Right kidney (tissue), 1 donor: Measurements from ENCODE around the gene AIDA.
A peak's percentile ranks its signal among the peaks of the same experiment; 100 is the strongest.
"Not testable (repeated sequence)": the region's sequence is repeated elsewhere in the genome, so short reads cannot be mapped to it uniquely, and the experiment has no call there.

Source experiments
- DNase-seq: peaks from one replicate; pipeline ENCODE4 v3.0.0-alpha.2; 2016

Gene AIDA

DNA sequence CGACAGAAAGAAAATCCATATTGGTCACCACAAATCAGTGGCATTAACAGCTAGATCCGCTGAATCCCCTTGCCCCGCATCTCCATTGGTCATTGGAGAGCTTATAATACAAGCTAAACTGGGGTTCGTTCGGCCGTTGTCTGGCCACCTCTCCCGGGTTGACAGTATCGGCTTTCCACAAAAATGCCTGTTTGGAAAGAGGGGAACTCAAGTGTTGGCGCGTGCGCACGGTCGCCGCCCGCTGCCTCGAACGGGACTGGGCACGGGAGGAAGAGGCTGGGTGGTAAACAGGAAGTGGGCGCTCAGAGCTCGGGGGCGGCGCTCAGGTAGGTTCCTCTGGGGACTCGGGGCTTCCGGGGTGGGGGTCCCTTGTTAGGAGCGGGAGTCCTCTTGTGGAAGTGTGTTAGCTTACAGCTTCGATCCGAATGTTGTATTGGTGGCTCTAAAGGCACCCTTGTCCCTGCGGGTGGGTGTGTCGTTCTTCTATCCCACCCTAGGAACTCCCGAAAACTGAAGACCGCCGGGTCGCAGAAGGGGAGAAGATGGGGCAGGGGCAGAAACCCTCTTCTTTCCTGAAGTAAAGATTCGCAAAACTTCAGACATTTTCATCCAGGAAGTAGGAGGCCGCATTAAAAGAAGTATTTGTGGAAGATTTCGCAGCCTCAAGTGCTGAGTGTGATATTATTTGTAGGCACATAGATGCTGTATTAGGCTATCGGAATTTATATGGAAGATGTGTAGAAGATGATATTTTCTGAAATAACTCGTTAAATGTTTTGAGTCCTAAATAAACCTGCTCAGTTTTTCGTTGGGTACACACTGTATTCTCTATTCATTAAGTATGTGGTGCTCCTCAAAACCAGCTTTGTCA, 1.0 kb upstream of the AIDA start:
- DNase-seq, result no peak

DNA sequence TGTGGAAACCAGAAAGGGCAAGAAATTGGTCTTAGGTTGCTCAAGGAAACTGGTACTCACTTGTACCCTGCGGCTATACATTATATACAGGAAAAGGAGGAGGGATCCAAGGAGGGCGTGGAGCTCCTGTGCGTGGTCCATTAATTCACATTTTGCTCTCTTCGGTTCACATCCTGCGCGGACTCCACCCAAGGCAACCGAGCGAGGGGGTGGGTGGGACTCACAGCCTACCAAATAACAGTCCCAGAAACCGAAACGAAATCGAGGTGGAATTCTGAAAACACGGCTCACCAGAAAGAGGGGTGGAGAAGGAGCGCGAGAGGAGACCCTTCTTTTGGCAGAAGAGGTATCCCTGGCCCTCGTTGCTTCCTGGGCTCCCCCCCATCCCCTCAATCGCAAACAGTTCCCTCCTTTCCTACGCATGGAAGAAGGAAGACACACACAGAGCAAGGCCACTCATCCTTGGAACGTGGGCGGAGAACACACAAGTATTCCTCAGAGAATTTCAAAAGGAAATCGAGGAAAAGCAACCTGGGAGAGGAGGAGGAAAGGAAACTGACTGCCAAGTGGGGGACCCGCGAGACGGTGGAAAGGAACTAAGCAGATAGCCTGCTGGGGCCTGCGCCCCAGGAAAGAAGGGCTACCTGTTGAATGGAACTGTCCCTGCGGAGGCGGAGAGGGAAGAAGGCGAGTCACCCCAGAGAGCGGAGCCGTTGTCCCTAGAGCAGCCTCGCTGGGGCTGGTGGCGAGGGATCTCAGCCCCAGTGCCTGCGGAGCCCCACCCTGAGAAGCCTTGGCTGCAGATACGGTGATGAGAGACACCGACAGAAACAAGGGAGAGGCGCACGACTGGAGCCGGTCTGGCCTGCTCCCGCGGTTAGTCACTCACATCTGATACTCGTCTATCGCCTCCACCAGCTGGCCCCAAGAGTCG, 705 bp downstream of the AIDA start:
- peak; percentile 82 for DNase-seq

DNA sequence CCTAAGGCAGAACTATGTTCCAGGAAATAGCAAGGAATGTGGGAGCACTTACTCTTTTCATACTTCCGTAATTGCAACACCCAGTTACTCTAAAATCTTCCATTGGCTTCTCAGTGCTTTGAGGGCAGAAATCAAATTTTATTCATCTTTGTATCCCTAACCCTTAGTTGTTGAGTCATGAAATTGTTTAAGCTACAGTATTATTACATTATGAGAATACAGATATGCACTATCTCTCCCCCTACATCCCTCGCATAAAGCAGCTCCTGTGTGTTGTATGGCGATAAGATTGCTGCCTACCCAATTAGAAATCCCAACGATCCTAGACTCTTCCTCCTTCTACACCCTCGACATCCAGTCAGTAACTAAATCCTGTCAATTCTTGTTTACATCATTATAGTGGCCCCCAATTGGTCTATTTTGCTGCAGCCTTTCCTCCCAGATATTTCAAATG, 2.6 kb downstream of the AIDA start:
- no peak for DNase-seq

DNA sequence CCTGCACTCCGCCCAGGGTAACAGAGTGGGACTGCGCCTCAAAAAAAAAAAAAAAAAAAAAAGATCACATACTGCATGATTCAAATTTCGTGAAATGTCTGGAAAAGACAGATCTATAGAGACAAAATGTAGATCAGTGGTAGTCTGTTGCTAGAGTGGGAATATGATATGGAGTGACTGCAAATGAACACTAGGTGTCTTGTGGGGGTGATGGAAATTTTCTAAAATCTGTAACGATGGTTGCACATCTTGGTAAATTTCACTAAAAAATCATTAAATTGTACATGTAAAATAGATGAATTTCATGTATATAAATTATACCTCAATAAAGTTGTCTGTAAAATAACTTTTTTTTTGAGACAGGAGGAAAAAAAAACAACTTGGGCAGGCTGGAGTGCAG, 5.5 kb downstream of the AIDA start:
- no peak for DNase-seq

DNA sequence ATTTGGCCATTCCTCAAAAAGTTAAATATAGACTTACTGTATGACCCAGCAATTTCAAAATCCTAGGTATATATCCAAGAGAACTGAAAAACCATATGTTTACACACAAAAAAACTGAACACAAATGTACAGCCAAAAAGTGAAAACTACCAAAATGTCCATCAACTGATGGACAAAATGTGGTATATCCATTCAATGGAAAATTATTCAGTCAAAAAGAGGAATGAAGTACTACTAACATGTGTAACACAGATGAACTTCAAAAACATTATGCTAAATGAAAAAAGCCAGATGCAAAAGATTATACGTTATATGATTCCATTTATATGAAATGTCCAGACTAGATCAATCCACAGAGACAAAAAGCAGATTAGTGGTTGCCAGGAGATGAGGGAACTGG, 8.0 kb downstream of the AIDA start:
- DNase-seq, result no peak

DNA sequence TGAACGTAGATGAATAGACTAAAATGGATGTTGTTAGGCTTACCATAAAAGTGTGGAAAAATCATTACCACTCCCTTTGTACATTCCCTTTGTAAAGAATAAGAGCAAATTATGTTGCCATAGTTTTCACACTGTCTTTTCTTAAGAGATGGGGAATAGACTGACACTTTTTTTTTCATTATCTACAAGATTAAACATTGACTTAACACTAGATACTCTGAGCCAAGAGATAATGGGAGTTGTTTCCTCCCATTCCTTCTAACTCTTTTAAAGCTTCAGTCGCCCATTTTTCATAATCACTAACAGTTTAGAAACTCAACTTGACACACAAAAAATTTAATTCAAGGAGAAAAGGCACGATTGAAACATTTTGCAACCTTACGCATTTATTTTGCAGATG, 10.1 kb downstream of the AIDA start:
- DNase-seq, result no peak

DNA sequence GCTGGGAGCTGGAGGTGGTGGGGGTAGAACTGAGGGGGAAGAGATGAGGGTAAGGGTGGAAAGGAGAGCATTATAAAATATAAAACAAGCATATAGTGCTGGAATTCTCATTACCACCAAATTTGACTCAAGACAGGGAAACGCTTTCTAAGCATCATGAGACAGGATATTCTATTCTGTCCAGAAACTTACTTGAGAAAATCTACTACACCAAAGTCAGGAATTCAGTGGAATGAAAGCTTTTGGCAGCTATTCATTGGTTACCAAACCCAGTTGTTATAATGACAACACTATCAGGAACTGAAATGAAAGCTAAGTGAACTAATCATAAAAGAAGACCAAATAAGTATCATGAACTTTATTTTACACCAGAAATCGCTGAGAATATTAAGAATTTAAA, 14.5 kb downstream of the AIDA start:
- no peak for DNase-seq

DNA sequence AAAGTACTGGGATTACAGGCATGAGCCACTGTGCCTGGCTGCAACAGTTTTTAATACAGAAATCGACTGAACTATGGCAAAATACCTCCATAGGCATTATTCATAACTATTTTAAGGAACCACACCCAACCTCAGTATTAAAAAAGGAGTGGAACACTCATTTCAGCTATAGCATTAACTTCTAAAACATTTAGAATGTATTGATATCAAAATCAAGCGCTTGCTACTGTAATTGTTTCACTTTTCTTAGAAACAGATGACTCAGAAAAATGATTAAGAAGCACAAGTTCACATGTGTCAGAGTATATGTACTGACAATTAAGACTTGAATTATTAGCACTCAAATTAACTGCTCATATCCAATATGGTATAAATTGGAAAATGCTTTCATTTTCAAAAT, 15.1 kb downstream of the AIDA start:
- DNase-seq, result no peak

DNA sequence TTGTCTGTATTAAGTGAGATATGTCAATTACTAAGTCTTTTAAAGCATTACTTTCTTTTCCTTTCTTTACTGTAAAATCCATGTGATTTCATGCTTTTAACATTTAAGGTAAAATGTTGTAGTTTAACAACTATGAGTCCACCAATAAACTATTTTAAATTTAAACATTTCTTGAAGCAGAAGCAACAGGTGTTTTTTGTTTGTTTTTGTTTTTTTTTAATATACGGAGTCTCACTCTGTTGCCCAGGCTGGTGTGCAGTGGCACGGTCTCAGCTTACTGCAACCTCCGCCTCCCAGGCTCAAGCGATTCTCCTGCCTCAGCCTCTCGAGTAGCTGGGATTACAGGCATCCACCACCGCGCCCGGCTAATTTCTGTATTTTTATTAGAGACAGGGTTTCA, 15.6 kb downstream of the AIDA start:
- DNase-seq, result no peak

DNA sequence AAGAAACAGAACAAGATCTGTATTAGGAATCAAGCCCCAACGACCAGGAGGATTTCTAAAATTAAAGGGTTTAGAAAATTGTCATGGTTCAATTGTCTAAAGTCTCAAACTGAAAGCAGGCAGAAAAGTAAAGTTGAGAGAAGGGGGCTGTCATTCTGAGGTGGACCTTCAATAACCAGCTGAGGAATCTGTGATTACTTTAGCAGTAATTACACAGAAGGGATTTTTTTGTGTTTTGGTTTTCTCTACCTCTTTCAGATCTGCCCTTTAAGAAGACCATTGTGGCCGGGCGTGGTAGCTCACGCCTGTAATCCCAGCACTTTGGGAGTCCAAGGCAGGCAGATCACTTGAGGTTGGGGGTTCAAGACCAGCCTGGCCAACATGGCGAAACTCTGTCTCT, 17.4 kb downstream of the AIDA start:
- no peak for DNase-seq

DNA sequence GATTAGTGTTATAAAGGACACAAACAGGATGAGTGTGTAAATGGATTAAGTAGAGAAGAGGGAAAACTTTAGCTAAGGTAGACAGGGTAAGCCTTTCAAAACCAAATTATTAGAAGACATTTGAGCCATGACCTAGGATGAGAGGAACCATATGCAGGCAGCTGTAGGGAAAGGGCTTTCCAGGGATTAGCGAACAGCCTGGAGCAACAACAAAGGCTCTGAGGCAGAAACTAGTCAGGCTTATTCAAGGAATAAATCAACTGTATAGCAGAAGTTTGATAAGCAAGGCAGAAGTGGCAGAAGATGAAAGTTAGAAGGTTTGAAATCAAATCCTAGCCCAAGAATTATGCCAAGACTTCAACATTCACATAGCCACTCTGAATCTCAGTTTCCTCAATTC, 21.3 kb downstream of the AIDA start:
- no peak for DNase-seq

DNA sequence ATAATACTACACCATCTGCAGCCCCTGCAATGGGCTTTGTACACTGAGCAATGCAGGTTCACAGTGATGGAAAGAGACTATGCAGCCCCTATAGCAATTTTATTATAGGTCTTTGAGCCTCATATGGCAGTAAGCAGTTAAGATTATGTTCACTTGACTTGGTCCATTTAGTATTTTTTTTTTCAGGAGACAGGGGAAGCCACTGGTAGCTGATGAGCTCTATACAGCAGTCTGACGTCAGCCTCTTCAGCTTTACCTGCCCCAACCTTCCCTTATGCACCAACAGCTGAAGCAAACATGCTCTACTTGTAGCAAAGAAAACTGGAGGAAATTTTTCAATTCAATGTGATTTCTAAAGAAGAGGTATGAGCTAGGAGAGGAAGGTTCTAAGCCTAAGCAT, 32.2 kb downstream of the AIDA start:
- no peak for DNase-seq

DNA sequence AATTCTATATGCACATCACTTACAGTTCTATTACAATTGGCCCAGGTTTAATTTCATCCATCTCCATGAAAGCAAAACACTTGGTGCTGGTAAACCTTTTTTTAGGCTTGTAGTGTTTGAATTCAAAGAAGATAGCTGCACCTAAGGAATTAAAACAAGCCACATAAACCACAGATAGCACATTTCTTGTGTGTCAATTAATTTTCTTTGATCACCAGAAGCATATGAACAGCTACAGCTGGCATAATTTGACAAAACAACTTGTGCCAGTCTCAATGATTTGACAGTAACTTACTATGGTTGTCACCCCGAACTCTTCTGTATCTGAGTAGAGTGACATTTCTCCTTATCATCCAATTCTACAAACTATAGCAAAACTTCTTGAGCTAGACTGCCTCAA, 42.2 kb downstream of the AIDA start:
- no peak for DNase-seq

DNA sequence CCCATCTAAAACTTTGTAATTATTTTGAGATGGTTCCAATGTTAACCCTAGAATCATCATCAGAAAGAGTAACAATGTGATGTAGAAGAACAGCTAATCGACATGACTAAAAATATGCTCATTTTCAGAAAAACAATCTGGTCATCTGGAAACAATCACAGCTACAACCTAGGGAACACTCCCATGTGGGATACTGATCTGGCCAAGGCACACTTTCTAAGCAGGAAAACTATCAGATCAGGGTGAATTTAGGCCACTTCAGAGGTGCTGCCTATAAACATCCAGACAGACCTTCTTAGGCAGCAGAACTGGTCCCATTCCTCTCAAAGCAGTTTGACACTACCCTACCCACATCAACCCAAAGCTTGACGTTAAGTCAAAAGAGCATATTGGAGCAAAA, 43.2 kb downstream of the AIDA start:
- not testable (repeated sequence) for DNase-seq

DNA sequence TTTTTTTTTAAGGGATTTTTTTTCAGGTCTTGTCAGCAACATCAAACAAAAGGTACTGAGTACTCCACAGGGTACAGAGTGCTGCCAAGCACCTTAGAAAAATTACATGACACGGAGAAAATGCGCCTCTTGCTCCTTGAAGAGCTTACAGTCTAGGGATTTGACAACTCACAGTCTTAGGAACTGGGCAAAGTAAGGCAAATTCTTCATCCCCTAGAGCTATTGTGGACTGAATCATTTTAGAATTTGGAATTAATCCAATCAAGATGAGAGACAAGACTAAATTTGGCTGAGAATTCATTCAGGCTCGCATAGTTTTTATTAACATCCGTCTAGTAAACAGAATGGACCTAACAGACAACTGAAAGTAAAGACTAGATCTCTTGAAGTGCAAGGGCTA, 44.1 kb downstream of the AIDA start:
- not testable (repeated sequence) for DNase-seq

DNA sequence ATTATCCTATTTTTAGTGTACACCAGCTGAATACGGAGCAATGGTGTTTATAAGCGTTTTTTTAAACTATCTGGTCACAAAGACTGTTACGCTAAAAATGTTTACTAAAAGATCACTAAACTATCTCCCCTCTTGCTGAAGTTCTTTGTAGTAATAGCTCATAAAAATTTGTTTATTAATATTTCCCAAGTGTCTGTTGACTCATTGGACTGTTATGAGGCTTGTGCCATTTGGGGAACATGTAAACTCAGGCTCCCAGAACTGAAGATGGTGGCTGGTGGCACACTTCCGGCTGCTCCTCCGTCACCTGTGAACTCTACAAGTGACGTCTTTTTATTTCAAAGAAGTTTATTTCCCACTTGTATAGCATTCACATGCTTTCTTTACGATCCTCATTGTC, 46.3 kb downstream of the AIDA start:
- no peak for DNase-seq

DNA sequence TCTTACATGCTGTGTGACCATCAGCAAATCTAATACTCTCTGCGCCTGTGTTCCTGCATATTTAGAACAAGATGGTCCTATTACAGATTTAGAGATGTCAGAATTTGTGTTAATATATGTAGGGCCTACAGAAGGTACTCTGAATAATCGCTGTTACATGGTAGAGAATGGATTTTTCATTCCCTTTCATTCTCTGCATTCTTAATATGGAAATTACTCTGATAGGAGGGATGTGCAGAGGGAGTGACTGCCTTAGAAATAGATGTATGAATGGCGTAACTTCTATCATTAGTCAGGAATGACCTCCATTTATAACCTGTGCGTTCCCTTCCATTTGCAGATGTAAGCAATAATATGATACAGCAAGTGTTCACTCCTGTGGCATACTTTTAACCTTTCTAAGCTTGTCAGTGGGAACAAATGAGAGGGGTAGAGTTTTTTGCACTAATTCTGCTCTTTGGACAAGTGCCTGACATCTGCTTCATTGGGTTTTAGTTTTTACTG, 48.8 kb downstream of the AIDA start:
- no peak for DNase-seq

DNA sequence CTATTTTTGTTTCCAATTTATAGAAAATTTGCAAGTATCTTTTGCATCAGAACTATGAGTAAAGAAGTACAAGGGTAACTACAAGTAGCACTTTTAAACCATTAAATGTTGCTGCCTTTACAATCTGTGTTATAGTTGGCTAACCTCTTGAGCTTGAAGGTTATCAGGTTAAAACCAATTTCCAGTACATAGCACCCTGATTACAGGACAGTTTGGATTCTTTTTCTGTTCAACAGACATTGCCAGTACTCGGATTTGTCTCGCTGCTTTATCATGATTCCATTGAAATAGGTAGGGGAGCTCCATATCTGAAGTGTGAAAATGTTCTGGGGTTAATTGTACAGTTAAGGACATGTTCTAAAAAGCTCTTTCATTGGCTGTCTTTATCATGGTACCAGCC, 54.4 kb downstream of the AIDA start:
- DNase-seq, result no peak

DNA sequence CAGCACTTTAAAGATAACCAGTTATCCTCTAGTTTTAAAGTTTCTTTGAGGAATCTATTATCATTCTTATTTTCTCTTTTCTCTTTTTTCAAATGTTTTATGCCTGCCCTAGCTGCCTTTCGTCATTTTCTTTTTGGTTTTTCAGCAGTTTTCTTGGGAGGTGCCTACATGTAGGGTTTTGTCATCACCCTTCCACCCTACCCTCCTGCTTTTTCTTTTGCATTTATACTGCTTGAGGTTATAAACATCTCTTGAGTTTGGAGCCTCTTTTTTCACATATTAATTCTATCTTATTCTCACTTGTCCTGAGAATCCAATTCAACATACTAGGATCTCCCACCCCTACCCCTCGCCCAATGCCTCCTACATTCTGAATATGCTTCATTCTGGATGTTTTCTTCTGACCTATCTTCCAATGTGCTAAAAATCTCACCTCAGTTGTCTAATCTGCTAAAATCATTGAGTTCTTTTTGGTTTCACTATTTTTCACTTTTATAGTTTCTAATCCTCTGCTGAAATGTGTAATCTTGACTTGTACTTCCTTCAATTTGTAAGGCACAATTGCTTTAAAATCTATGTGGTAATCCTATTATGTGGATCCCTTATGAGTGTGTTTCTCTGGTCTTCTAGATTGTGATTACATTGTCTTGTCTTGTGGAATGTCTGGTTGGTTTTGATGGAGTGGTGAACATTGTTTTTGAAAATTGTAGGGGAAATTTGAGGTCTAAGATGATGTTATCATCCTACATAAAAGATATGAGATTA, 55.7 kb downstream of the AIDA start:
- DNase-seq, result no peak

DNA sequence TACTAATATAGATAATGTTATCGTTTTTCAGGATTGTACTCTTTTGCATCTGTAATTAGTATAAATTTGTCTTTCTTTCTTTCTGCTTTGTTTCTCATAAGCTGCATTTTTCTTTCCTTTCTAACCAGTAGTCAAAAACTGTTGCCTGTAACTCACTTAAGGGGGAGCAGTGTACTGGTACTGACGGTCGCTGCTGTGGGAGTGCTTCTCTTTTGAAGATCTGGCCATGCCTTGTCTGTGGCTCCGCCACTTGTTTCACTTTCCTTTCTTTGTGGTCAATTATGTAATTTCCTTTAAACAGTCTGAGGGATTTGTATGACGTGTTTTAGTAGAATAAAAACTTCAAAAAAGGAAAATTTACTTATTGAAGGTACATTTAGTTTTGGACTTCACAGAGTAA, 57.4 kb downstream of the AIDA start:
- no peak for DNase-seq

DNA sequence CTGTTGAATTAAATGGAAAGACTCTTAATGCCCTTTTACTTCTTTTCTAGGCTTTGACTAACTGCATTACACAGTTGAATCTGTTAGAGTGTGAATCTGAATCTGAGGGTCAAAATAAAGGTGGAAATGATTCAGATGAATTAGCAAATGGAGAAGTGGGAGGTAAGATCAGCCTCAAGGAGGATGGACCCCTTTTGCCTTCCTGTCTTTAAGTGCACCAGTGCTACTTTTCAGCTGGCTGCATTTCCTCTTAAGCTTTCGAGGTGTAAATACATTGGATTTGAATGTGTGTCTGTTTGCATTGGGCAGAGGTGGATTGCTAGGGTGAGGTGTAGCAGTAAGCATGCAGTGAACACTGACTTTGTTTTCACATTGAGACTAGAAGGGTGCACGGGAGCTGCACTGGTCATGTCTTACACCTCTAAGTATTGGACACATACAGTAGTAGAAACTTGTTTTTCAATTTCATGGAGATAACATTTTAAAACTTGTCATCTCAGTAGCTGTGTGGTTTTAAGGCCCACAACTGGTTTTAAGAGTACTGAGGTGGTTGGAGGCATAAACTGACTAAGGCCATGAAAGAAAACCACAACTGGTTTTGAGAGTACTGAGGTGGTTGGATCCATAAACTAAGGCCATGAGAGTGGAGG, 59.0 kb downstream of the AIDA start:
- DNase-seq, result no peak

DNA sequence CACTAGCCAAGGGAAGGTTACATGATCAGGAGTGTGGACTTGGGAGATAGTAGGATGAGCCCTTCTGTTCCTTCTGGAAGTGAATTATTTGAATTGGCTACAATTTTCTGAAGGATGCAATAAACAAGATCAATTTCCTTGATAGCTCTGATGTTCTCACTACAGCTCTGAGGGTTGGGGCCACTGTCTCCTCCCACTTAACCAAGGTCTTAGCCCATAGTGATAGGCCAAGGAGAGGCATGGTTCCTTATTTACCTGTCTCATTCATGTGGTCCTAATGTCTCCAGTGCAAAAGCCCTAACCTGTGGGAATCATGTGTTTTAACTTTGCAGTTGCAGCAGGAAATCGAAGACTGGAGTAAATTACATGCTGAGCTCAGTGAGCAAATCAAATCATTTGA, 59.6 kb downstream of the AIDA start:
- DNase-seq, result no peak
